HEK293 (cell line): ENCODE data around the gene TCF7L1.

Experiments used
- GLI4 ChIP-seq: fragments of 450-650 bp; formaldehyde crosslinking; IDR thresholded peaks from 2 replicates; pipeline ENCODE4 v1.5.1; 2016; ENCODE audit warnings: missing biosample characterization, missing genetic modification characterization
- SP2 ChIP-seq: fragments of 450-650 bp; formaldehyde crosslinking; IDR thresholded peaks from 2 replicates; pipeline ENCODE4 v1.5.1; 2016; ENCODE audit warnings: missing biosample characterization, missing genetic modification characterization
- ZBTB1 ChIP-seq: fragments of 450-650 bp; formaldehyde crosslinking; IDR thresholded peaks from 2 replicates; pipeline ENCODE4 v1.5.1; 2016; ENCODE audit warnings: missing biosample characterization, missing genetic modification characterization
- ZBTB21 ChIP-seq: fragments of 450-650 bp; formaldehyde crosslinking; IDR thresholded peaks from 2 replicates; pipeline ENCODE4 v1.5.1; 2017; ENCODE audit warnings: missing biosample characterization, missing genetic modification characterization
- ZFHX2 ChIP-seq: fragments of 450-650 bp; formaldehyde crosslinking; conservative IDR thresholded peaks from 2 replicates; pipeline ENCODE4 v1.5.1; 2016; ENCODE audit warnings: missing biosample characterization, missing genetic modification characterization
- ZNF184 ChIP-seq: fragments of 450-650 bp; IDR thresholded peaks from 2 replicates; pipeline ENCODE4 v1.5.1; 2018; ENCODE audit warnings: missing biosample characterization, mild to moderate bottlenecking, missing genetic modification characterization
- ZNF302 ChIP-seq: fragments of 450-650 bp; formaldehyde crosslinking; IDR thresholded peaks from 2 replicates; pipeline ENCODE4 v1.5.1; 2016; ENCODE audit warnings: missing biosample characterization, missing genetic modification characterization, low read depth
- ZNF366 ChIP-seq: fragments of 450-650 bp; formaldehyde crosslinking; conservative IDR thresholded peaks from 2 replicates; pipeline ENCODE4 v1.5.1; 2016; ENCODE audit warnings: missing biosample characterization, missing genetic modification characterization
- ZNF37A ChIP-seq: fragments of 450-650 bp; IDR thresholded peaks from 2 replicates; pipeline ENCODE4 v1.5.1; 2018; ENCODE audit warnings: missing biosample characterization, missing genetic modification characterization
- ZNF544 ChIP-seq: fragments of 450-650 bp; formaldehyde crosslinking; IDR thresholded peaks from 2 replicates; pipeline ENCODE4 v1.5.0; 2017; ENCODE audit warnings: missing biosample characterization, missing genetic modification characterization
- ZSCAN5A ChIP-seq: fragments of 450-650 bp; formaldehyde crosslinking; IDR thresholded peaks from 2 replicates; pipeline ENCODE4 v1.5.1; 2016; ENCODE audit warnings: missing biosample characterization, missing genetic modification characterization
- TF ChIP-seq, protein P1 (sequence below): fragments of 450-650 bp; formaldehyde crosslinking; IDR thresholded peaks from 2 replicates; pipeline ENCODE4 v1.5.1; 2016; ENCODE audit warnings: missing biosample characterization, missing genetic modification characterization
- TF ChIP-seq, protein P2 (sequence below): fragments of 450-650 bp; formaldehyde crosslinking; IDR thresholded peaks from 2 replicates; pipeline ENCODE4 v1.5.1; 2016; ENCODE audit warnings: missing biosample characterization, missing genetic modification characterization

DNA sequence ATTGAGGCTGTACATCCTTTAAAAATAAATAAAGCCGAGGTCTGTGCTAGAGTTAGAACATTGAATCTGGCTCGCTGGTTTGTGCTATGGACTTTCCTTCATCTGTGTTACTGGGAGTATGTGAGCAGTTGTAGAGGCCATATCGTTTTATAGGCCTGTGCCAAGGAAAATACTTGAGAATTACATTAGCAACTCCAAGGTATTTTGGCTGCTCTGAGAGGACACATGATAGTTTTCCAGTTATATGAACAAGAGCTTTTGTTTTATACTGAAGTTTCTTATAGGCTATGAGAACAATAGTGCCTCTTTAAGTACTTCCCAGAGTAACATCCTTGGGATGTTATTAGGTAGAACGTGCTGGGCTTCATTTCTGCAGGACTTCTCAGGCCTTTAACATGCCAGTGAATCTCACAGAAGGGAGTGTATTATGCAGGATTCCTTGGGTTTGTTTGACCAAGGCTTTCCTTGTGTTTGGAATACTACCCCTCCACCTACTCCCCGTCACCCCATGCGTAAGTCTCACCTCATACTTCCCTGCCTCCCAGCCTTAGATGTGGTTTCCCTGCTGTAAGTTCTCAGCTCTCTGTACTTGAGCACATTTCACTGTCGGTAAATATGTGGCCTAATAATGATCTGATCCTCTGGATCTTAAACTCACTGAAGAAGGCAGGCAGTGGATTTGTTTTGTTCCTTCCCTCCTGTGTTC is 21.0 kb downstream of the TCF7L1 start:
- TF ChIP-seq ZNF366, result no peak
- TF ChIP-seq, protein P1, sequence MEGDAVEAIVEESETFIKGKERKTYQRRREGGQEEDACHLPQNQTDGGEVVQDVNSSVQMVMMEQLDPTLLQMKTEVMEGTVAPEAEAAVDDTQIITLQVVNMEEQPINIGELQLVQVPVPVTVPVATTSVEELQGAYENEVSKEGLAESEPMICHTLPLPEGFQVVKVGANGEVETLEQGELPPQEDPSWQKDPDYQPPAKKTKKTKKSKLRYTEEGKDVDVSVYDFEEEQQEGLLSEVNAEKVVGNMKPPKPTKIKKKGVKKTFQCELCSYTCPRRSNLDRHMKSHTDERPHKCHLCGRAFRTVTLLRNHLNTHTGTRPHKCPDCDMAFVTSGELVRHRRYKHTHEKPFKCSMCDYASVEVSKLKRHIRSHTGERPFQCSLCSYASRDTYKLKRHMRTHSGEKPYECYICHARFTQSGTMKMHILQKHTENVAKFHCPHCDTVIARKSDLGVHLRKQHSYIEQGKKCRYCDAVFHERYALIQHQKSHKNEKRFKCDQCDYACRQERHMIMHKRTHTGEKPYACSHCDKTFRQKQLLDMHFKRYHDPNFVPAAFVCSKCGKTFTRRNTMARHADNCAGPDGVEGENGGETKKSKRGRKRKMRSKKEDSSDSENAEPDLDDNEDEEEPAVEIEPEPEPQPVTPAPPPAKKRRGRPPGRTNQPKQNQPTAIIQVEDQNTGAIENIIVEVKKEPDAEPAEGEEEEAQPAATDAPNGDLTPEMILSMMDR (tag by site-specific recombination), result no peak
- no peak for TF ChIP-seq ZNF37A (tag by site-specific recombination)
- TF ChIP-seq ZBTB21 (tag by site-specific recombination), result no peak
- TF ChIP-seq, protein P2, sequence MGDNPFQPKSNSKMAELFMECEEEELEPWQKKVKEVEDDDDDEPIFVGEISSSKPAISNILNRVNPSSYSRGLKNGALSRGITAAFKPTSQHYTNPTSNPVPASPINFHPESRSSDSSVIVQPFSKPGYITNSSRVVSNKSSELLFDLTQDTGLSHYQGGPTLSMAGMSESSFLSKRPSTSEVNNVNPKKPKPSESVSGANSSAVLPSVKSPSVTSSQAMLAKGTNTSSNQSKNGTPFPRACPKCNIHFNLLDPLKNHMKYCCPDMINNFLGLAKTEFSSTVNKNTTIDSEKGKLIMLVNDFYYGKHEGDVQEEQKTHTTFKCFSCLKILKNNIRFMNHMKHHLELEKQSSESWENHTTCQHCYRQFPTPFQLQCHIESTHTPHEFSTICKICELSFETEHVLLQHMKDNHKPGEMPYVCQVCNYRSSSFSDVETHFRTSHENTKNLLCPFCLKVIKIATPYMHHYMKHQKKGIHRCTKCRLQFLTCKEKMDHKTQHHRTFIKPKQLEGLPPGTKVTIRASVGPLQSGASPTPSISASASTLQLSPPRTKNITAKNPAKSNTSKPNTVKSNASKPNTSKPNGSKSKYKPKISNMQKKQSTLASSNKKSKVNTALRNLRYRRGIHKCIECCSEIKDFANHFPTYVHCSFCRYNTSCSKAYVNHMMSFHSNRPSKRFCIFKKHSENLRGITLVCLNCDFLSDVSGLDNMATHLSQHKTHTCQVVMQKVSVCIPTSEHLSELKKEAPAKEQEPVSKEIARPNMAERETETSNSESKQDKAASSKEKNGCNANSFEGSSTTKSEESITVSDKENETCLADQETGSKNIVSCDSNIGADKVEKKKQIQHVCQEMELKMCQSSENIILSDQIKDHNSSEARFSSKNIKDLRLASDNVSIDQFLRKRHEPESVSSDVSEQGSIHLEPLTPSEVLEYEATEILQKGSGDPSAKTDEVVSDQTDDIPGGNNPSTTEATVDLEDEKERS, result no peak
- no peak for TF ChIP-seq ZSCAN5A (tag by site-specific recombination)
- TF ChIP-seq ZNF184 (tag by site-specific recombination), result no peak
- TF ChIP-seq ZFHX2, result no peak
- no peak for TF ChIP-seq ZNF302 (tag by site-specific recombination)
- no peak for TF ChIP-seq ZBTB1 (tag by site-specific recombination)
- no peak for TF ChIP-seq GLI4 (tag by site-specific recombination)
- no peak for TF ChIP-seq ZNF544 (tag by site-specific recombination)
- TF ChIP-seq SP2 (tag by site-specific recombination), result no peak
